K562 (cell line): ENCODE results near the gene UBXN11. TPM values are rescaled to one million over a fixed set of nuclear protein-coding genes. Genes with fewer than 3 reads are reported as not detected.

Experiments used
- ATAC-seq: fragments of 200-7000 bp; cut with Tn5 transposase; 3 replicates; pipeline ENCODE4 v1.9.1; 2020; ENCODE audit warnings: moderate library complexity
- BruUV-seq: library from RNA; stranded (reverse); fragments of 400-500 nt; replicated peaks from 2 replicates; lab custom pipeline; 2021; lab: Mats Ljungman, UMichigan
- CTCF ChIA-PET: fragments of 300-600 bp; formaldehyde crosslinking; extraction: SDS; loops from one replicate; lab custom pipeline; 2021; ENCODE audit warnings: low intra/inter-chr PET ratio; lab: Yijun Ruan, JAX
- POLR2A ChIA-PET: fragments of 300-600, 350-650 bp; sonication (Branson Sonifier 250); formaldehyde crosslinking; extraction: SDS; loops from one replicate; lab custom pipeline; 2021; ENCODE audit warnings: antibody characterized with exemption, inconsistent platforms; lab: Yijun Ruan, JAX
- DNase-seq, 4 experiments: peaks; one replicate each; pipeline versions ENCODE4 v3.0.0 to v3.0.0-alpha.2; 2011 to 2018; ENCODE audit warnings: low spot score in 3 of 4, mixed read lengths in 3 of 4; ENCODE audit errors: extremely low read depth in 1 of 4
- FAIRE-seq: peaks from 2 replicates; lab custom pipeline; 2011; peaks lifted over from hg19 to GRCh38; lab: Jason Lieb, UNC
- H2AFZ ChIP-seq: 2 replicates; pipeline ENCODE4 v1.6.0; 2011; ENCODE audit warnings: low read depth, low read length, control low read depth, inconsistent platforms
- H3K27ac ChIP-seq: fragments of 200-600 bp; 3 replicates; pipeline ENCODE4 v1.8.0; 2011; ENCODE audit warnings: low read depth, mild to moderate bottlenecking, control low read depth, inconsistent platforms, low read length, moderate library complexity, mixed read lengths; ENCODE audit errors: extremely low read depth
- H3K27me3 ChIP-seq, 2 experiments: fragments of 300-600 bp in 1 of 2; 2 replicates in 1 of 2; 3 replicates in 1 of 2; pipeline versions ENCODE4 v1.6.0 to v1.8.0; 2011; ENCODE audit warnings: inconsistent platforms in 2 of 2, low read length in 2 of 2, mild to moderate bottlenecking in 1 of 2, mixed read lengths in 1 of 2, moderate library complexity in 1 of 2; ENCODE audit not compliant: control insufficient read depth in 2 of 2, insufficient read depth in 2 of 2
- H3K36me3 ChIP-seq: fragments of 300-600 bp; 3 replicates; pipeline ENCODE4 v1.8.0; 2011; ENCODE audit warnings: mild to moderate bottlenecking, low read length, inconsistent platforms; ENCODE audit not compliant: control insufficient read depth, insufficient read depth
- H3K4me1 ChIP-seq, 2 experiments: fragments of 200-600 bp in 1 of 2; replicated peaks in 1 of 2; 2 replicates in 1 of 2; 3 replicates in 1 of 2; pipeline versions ENCODE4 v1.5.1 to v1.8.0; 2011; ENCODE audit warnings: inconsistent platforms in 2 of 2, low read length in 2 of 2, mild to moderate bottlenecking in 1 of 2, mixed read lengths in 1 of 2, moderate library complexity in 1 of 2; ENCODE audit not compliant: control insufficient read depth in 2 of 2, insufficient read depth in 2 of 2
- H3K4me2 ChIP-seq: 2 replicates; pipeline ENCODE4 v1.6.1; 2011; ENCODE audit warnings: low read length, control low read depth, inconsistent platforms, mixed read lengths; ENCODE audit not compliant: insufficient read depth
- H3K4me3 ChIP-seq: fragments of 200-600 bp; sonication (generic), shearing (Covaris generic); 2 replicates; pipeline ENCODE4 v1.5.1; 2016; ENCODE audit warnings: control low read depth, inconsistent platforms
- H3K79me2 ChIP-seq: fragments of 200-600 bp; 3 replicates; pipeline ENCODE4 v1.8.0; 2011; ENCODE audit warnings: low read length, inconsistent platforms; ENCODE audit not compliant: control insufficient read depth, insufficient read depth
- H3K9ac ChIP-seq, 2 experiments: 2 replicates each; pipeline versions ENCODE4 v1.6.0 to v1.6.1; 2011; ENCODE audit warnings: low read depth in 2 of 2, low read length in 2 of 2, control low read depth in 1 of 2, inconsistent platforms in 1 of 2, mild to moderate bottlenecking in 1 of 2, mixed read lengths in 1 of 2; ENCODE audit not compliant: insufficient read depth in 1 of 2
- H3K9me1 ChIP-seq: one replicate; pipeline ENCODE4 v1.6.0; 2011; ENCODE audit warnings: inconsistent platforms, mild to moderate bottlenecking, low read length, moderate library complexity; ENCODE audit not compliant: control insufficient read depth, insufficient read depth
- H3K9me3 ChIP-seq: replicated peaks from 2 replicates; pipeline ENCODE4 v1.5.1; 2011; ENCODE audit warnings: low read depth, low read length, inconsistent platforms; ENCODE audit not compliant: control insufficient read depth, insufficient read depth
- H4K20me1 ChIP-seq: replicated peaks from 2 replicates; pipeline ENCODE4 v1.6.1; 2011; ENCODE audit warnings: low read length, inconsistent platforms, mixed read lengths; ENCODE audit not compliant: control insufficient read depth, insufficient read depth
- HNRNPLL ChIP-seq: fragments of 200-400 bp; formaldehyde crosslinking; IDR thresholded peaks from 2 replicates; pipeline ENCODE4 v1.6.1; 2017; ENCODE audit warnings: low read length, low read depth, mild to moderate bottlenecking; ENCODE audit not compliant: poor library complexity, severe bottlenecking
- MBD2 ChIP-seq: sonication (generic); IDR thresholded peaks from 2 replicates; pipeline ENCODE4 v1.6.1; 2016; ENCODE audit warnings: low read depth, borderline replicate concordance
- TRIM28 ChIP-seq: fragments of 450-650 bp; IDR thresholded peaks from 2 replicates; pipeline ENCODE4 v1.6.1; 2017
- ZKSCAN1 ChIP-seq: fragments of 150-350 bp; IDR thresholded peaks from 2 replicates; pipeline ENCODE4 v1.6.1; 2016; ENCODE audit warnings: low read depth, low read length
- ZNF217 ChIP-seq: sonication (generic); formaldehyde crosslinking; IDR thresholded peaks from 2 replicates; pipeline ENCODE4 v1.8.0; 2022; ENCODE audit warnings: mild to moderate bottlenecking, missing genetic modification reagents
- WGBS: fragments of 100-300 bp; shearing (Covaris generic); methylation state at CpG from one replicate; pipeline ENCODE4 v1.1.6; 2016; ENCODE audit warnings: low coverage, mixed read lengths; ENCODE audit not compliant: insufficient coverage; ENCODE audit errors: missing lambda C conversion rate; 5-methylcytosine and 5-hydroxymethylcytosine counted together
- in situ Hi-C: fragments of 300-500 bp; cut with MboI; formaldehyde crosslinking; loops from 4 replicates; pipeline ENCODE4 v1.15.0; 2018; ENCODE audit warnings: inconsistent platforms, mixed read lengths
- intact Hi-C: fragments of 100-400 bp; cut with micrococcal nuclease; formaldehyde crosslinking; loops from 2 replicates; pipeline ENCODE4 v1.14.2; 2022
- polyA plus RNA-seq, 8 experiments: library from polyadenylated mRNA; depleted of rRNA in 4 of 8; stranded (reverse) in 5 of 8; unstranded in 3 of 8; fragments of >200 nt; fragmentation: Nextera tagmentation in 2 of 8; fragmentation: Illumina TruSeq in 1 of 8; extraction: Ambion mirVana in 2 of 8; extraction: Trizol in 1 of 8; gene quantifications; 2 replicates each; pipeline versions ENCODE4 v1.2.1 to v1.2.3, GENCODE V29; 2011 to 2014; ENCODE audit warnings: inconsistent platforms in 1 of 8, missing spikeins in 1 of 8
- total RNA-seq, 7 experiments: library from RNA; depleted of rRNA in 6 of 7; stranded (reverse); fragments of >200 nt in 6 of 7; fragmentation: Illumina TruSeq in 2 of 7; extraction: Trizol in 2 of 7; gene quantifications; 2 replicates each; pipeline versions ENCODE4 v1.2.1 to v1.2.3, GENCODE V29; 2011 to 2021; ENCODE audit warnings: low replicate concordance in 1 of 7
- TF ChIP-seq, protein P1 (sequence below): sonication (generic); formaldehyde crosslinking; IDR thresholded peaks from 2 replicates; pipeline ENCODE4 v1.8.1; 2023; ENCODE audit warnings: missing genetic modification reagents, mild to moderate bottlenecking, borderline replicate concordance
- TF ChIP-seq, protein P2 (sequence below): sonication (generic); formaldehyde crosslinking; IDR thresholded peaks from 2 replicates; pipeline ENCODE4 v1.8.0; 2022; ENCODE audit warnings: missing genetic modification reagents, mild to moderate bottlenecking, moderate library complexity, borderline replicate concordance
- TF ChIP-seq, protein P3 (sequence below), 2 experiments: fragments of 450-650 bp in 1 of 2; sonication (generic) in 1 of 2; formaldehyde crosslinking; conservative IDR thresholded peaks; 2 replicates each; pipeline versions ENCODE4 v1.4.0 to v1.8.1; 2020 to 2022; ENCODE audit warnings: mild to moderate bottlenecking in 1 of 2, missing genetic modification reagents in 1 of 2

UBXN11 gene
- total and polyA plus RNA-seq, 9 of the 15 experiments (the other 6 are each of a cell fraction or from before 2014, with no cell fraction given), result 0.48 to 34.3 (median 11.3) TPM

DNA sequence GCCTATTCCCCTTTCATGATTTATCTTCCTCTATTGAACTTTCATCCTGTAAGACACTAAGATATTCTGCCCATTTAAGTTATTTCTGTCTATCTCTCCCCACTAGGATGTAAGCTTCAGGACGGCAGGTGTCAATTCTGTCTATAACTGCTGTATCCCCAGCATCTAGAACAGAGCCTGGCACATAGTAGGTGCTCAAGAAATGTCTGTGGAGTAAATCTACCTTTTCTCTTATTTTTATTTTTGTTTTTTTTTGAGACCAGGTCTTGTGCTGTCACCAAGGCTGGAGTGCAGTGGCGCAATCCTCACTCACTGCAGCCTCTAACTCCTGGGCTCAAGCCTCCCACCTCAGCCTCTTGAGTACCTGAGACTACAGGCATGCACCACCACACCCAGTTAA lies 16.9 kb upstream of the UBXN11 start:
- Histone ChIP-seq H3K9ac (no peak overlapping the region), H3K9me3 (no peaks in the 10 kb centered on the region), H3K4me2 (no peak overlapping the region), H3K79me2 (peaks cover 2% of the 10 kb centered on the region; the same call in 1 of the 3 replicates), H3K4me3 (no peak overlapping the region), H3K9me1 (no peaks in the 10 kb centered on the region), H3K27me3 (no peaks in the 10 kb centered on the region), H2AFZ (no peak overlapping the region), H3K36me3 (peaks cover 19% of the 10 kb centered on the region; the same call in 2 of the 3 replicates), H3K27ac (no peak overlapping the region), H4K20me1 (no peaks in the 10 kb centered on the region), H3K4me1 (peaks cover 20 to 37% of the 10 kb centered on the region in 2 experiments; a peak in 4 of 5 replicates)
- no peak for ATAC-seq
- in situ Hi-C loops, result loop anchor here (5.0 kb wide), 1 partner anchor 36 kb away; no protein-coding TSS in a partner anchor
- CTCF ChIA-PET, result interaction anchor here (0.7 to 4.4 kb wide), 2 partner anchors 16 to 37 kb away, joined by 3 to 29 read pairs; no protein-coding TSS in a partner anchor
- WGBS, result 83% methylated on average over 2 of the region's 2 CpGs
- intact Hi-C loops, result loop anchor here (5.0 kb wide), 1 partner anchor 211 kb away; the partner anchor contains the start of gene PDIK1L
- POLR2A ChIA-PET, result interaction anchor here (0.6 to 2.3 kb wide), 3 partner anchors 9 to 36 kb away, joined by 3 to 8 read pairs (median 4); no protein-coding TSS in a partner anchor
- FAIRE-seq, result no peak
- DNase-seq, result no peak
- TF ChIP-seq TRIM28 (no peak), MBD2 (no peak), ZKSCAN1 (peak; percentile 88), ZNF217 (CRISPR knock-in tag) (no peak), HNRNPLL (no peak)
- TF ChIP-seq, protein P1, sequence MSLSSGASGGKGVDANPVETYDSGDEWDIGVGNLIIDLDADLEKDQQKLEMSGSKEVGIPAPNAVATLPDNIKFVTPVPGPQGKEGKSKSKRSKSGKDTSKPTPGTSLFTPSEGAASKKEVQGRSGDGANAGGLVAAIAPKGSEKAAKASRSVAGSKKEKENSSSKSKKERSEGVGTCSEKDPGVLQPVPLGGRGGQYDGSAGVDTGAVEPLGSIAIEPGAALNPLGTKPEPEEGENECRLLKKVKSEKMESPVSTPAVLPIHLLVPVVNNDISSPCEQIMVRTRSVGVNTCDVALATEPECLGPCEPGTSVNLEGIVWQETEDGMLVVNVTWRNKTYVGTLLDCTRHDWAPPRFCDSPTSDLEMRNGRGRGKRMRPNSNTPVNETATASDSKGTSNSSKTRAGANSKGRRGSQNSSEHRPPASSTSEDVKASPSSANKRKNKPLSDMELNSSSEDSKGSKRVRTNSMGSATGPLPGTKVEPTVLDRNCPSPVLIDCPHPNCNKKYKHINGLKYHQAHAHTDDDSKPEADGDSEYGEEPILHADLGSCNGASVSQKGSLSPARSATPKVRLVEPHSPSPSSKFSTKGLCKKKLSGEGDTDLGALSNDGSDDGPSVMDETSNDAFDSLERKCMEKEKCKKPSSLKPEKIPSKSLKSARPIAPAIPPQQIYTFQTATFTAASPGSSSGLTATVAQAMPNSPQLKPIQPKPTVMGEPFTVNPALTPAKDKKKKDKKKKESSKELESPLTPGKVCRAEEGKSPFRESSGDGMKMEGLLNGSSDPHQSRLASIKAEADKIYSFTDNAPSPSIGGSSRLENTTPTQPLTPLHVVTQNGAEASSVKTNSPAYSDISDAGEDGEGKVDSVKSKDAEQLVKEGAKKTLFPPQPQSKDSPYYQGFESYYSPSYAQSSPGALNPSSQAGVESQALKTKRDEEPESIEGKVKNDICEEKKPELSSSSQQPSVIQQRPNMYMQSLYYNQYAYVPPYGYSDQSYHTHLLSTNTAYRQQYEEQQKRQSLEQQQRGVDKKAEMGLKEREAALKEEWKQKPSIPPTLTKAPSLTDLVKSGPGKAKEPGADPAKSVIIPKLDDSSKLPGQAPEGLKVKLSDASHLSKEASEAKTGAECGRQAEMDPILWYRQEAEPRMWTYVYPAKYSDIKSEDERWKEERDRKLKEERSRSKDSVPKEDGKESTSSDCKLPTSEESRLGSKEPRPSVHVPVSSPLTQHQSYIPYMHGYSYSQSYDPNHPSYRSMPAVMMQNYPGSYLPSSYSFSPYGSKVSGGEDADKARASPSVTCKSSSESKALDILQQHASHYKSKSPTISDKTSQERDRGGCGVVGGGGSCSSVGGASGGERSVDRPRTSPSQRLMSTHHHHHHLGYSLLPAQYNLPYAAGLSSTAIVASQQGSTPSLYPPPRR (CRISPR knock-in tag), result no peak
- TF ChIP-seq, protein P2, sequence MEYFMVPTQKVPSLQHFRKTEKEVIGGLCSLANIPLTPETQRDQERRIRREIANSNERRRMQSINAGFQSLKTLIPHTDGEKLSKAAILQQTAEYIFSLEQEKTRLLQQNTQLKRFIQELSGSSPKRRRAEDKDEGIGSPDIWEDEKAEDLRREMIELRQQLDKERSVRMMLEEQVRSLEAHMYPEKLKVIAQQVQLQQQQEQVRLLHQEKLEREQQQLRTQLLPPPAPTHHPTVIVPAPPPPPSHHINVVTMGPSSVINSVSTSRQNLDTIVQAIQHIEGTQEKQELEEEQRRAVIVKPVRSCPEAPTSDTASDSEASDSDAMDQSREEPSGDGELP, result no peak
- TF ChIP-seq, protein P3, sequence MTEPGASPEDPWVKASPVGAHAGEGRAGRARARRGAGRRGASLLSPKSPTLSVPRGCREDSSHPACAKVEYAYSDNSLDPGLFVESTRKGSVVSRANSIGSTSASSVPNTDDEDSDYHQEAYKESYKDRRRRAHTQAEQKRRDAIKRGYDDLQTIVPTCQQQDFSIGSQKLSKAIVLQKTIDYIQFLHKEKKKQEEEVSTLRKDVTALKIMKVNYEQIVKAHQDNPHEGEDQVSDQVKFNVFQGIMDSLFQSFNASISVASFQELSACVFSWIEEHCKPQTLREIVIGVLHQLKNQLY (CRISPR knock-in tag; conservative IDR thresholded peaks at IDR 0.05), result no peak
- BruUV-seq, result no TSS peak
